NOMO-1 treated with DMSO at 0.1 percent for 48 hours (cell line): Measurements from ENCODE around the gene INVS.
A peak's percentile ranks its signal among the peaks of the same experiment; 100 is the strongest.
"Not testable (repeated sequence)": the region's sequence is repeated elsewhere in the genome, so short reads cannot be mapped to it uniquely, and the experiment has no call there.

Experiments
- DNase-seq: peaks from one replicate; lab custom pipeline; 2025; ENCODE audit not compliant: unreplicated experiment; lab: John Stamatoyannopoulos, UW

The INVS gene

GRCh38 chr9:100308965-100309564 lies 210.0 kb downstream of the INVS start:
- DNase-seq, result no peak

- no peak for DNase-seq
Observed at GRCh38 chr9:100309992-100310391, 210.9 kb downstream of the INVS start.

GRCh38 chr9:100315561-100315960 lies 216.5 kb downstream of the INVS start:
- no peak for DNase-seq

- DNase-seq, result no peak
Observed at GRCh38 chr9:100317706-100318105, 218.7 kb downstream of the INVS start.

GRCh38 chr9:100322954-100323536 lies 224.0 kb downstream of the INVS start:
- DNase-seq, result peak; percentile 13

GRCh38 chr9:100324594-100325200 lies 225.7 kb downstream of the INVS start:
- DNase-seq, result peak; percentile 64

- not testable (repeated sequence) for DNase-seq
Observed at GRCh38 chr9:100338736-100339135, 239.7 kb downstream of the INVS start.

GRCh38 chr9:100340224-100340623 lies 241.2 kb downstream of the INVS start:
- DNase-seq, result no peak

- no peak for DNase-seq
Observed at GRCh38 chr9:100341889-100342288, 242.8 kb downstream of the INVS start.

- DNase-seq, result no peak
Observed at GRCh38 chr9:100346836-100347235, 247.8 kb downstream of the INVS start.

GRCh38 chr9:100350188-100350587 lies 251.1 kb downstream of the INVS start:
- no peak for DNase-seq
